IMR-90 (cell line): Measurements from ENCODE around the gene ADAMTS13.

Experiments
- CTCF ChIP-seq: conservative IDR thresholded peaks from 2 replicates; pipeline ENCODE4 v1.5.1; 2012; ENCODE audit warnings: mild to moderate bottlenecking, low read depth, low read length, improper control_type of control experiment
- ELK1 ChIP-seq: fragments of 150-350 bp; IDR thresholded peaks from 2 replicates; pipeline ENCODE4 v1.6.1; 2016; ENCODE audit warnings: low read depth, mild to moderate bottlenecking, low read length, moderate library complexity, borderline replicate concordance

- TF ChIP-seq CTCF (no peak), ELK1 (no peak)
Observed at GRCh38 chr9:133390713-133391112, 31.5 kb upstream of the ADAMTS13 start.
